Choroid plexus epithelial cell (primary cell): ENCODE data around the gene MCOLN2.

ENCODE experiments used
- DNase-seq: peaks from one replicate; pipeline ENCODE4 v3.0.0-alpha.2; 2010; ENCODE audit warnings: low read depth
- H3K4me3 ChIP-seq: 2 replicates; pipeline ENCODE4 v1.5.1; 2011; ENCODE audit warnings: low read depth, mild to moderate bottlenecking, control low read depth, low read length, moderate library complexity
- TF ChIP-seq, protein P1 (sequence below): conservative IDR thresholded peaks from 2 replicates; pipeline ENCODE4 v1.5.1; 2011; ENCODE audit warnings: low read depth, mild to moderate bottlenecking, control low read depth, inconsistent platforms, low read length, moderate library complexity

Gene MCOLN2

GRCh38 chr1:84933011-84933611, 63.8 kb downstream of the MCOLN2 start:
- DNase-seq = no peak
- TF ChIP-seq, protein P1, sequence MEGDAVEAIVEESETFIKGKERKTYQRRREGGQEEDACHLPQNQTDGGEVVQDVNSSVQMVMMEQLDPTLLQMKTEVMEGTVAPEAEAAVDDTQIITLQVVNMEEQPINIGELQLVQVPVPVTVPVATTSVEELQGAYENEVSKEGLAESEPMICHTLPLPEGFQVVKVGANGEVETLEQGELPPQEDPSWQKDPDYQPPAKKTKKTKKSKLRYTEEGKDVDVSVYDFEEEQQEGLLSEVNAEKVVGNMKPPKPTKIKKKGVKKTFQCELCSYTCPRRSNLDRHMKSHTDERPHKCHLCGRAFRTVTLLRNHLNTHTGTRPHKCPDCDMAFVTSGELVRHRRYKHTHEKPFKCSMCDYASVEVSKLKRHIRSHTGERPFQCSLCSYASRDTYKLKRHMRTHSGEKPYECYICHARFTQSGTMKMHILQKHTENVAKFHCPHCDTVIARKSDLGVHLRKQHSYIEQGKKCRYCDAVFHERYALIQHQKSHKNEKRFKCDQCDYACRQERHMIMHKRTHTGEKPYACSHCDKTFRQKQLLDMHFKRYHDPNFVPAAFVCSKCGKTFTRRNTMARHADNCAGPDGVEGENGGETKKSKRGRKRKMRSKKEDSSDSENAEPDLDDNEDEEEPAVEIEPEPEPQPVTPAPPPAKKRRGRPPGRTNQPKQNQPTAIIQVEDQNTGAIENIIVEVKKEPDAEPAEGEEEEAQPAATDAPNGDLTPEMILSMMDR = no peak
- no peak overlapping the region for H3K4me3 ChIP-seq

DNA sequence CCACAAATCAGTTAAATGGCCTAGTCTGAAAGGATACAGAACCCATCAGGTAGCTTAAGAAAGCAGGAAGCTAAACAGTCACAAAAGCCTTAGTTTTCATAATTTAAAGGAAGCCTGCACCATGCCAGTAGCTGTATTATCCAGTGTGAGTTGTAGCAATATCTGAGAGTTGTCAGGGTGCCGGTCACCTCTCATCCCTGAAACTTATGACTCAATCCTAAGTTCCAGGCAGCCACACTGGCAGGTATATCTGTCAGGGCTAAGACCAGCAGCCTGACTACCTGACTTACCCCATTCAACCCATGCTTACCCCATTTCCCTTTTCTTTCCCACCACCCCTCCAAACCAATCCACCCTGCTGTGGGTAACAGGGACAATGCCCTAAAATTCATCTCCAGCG, 66.1 kb downstream of the MCOLN2 start:
- no peak for DNase-seq
- H3K4me3 ChIP-seq = no peak overlapping the region
- TF ChIP-seq, protein P1 = no peak

DNA sequence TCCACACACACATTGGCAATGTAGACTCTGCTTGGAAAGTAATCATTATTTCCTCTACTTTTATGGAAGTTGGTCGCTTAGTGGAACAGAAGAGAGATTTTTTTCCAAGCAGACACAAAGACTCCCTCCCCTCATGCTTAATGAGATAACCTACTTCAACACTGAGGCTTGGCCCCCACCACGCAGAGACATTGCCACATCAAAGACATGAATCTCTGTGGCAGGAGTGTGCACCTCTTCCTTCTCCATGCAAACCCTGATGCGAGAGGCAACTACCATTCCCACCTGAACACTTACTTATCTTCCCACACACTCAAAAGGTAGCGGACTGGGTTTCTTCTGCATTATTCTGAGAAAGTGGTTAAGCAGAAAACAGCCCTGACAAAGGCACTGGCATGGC, 66.6 kb downstream of the MCOLN2 start:
- DNase-seq = no peak
- H3K4me3 ChIP-seq = no peak overlapping the region
- TF ChIP-seq, protein P1 = no peak

- TF ChIP-seq, protein P1 = no peak
- no peak for DNase-seq
- no peak overlapping the region for H3K4me3 ChIP-seq
Measured at GRCh38 chr1:84929581-84929980, 67.3 kb downstream of the MCOLN2 start.

DNA sequence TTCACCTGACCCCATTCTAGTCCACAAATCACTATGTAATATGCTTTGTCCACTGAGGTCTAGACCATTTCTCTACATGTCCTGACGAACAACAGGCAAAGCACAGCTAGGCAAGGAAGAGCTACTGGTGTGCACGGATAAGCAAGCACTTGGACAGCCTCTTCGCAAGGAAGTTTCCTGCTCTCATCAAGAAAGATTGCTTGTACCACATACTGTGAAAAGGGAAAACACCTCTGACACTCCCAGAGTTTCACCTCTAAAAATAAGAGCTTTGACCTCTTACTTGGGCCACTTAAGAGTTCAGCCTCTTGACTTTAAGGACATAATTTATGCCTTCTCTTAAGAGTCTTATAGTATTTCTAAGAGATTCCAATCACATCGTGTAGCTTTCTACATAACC, 67.9 kb downstream of the MCOLN2 start:
- no peak overlapping the region for H3K4me3 ChIP-seq
- TF ChIP-seq, protein P1 = no peak
- no peak for DNase-seq

DNA sequence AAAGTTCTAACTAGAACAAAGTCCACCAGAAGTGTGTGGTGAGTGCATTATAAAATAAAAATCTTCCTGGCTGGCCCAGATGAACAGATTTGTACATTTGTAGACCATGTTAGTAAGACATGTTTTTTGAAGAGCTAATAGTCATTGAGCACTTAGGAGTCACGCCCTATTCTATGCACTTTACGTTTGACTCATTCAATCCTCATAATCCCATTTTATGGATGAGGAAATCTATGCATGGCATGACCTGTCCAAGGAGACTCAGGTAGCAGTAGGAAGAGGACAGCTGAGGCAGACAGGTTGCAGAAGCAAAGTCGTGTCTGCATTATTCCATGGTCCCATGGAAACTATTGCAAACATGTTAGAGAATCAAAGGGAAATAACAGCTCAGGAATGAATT, 73.6 kb downstream of the MCOLN2 start:
- TF ChIP-seq, protein P1 = no peak
- H3K4me3 ChIP-seq = no peak overlapping the region
- no peak for DNase-seq

DNA sequence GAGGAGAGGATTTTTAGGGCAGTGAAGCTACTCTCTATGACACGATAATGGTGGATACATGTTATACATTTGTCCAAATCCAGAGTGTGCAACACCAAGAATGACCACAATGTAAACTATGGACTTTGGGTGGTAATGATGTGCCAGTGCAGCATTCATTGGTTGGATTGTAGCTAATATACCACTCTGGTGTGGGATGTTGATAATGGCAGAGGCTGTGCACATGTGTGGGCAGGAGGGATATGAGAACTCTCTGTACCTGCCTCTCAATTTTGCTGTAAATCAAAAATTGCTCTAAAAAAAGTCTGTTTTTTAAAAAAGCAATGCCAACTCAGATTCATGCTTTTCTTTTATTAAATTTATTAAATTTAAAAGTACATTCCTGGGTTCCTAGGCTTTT, 76.8 kb downstream of the MCOLN2 start:
- TF ChIP-seq, protein P1 = no peak
- no peak for DNase-seq

More for the DNA sequence above, 76.8 kb downstream of the MCOLN2 start:
- H3K4me3 ChIP-seq = no peak overlapping the region
